PC-3 (cell line): ENCODE measurements around the gene SERTAD3. TPM values are rescaled to one million over a fixed set of nuclear protein-coding genes. Genes with fewer than 3 reads are reported as not detected.
"Not testable (repeated sequence)": the region's sequence is repeated elsewhere in the genome, so short reads cannot be mapped to it uniquely, and the experiment has no call there.

Source experiments
- ATAC-seq: fragments of 200-7000 bp; cut with Tn5 transposase; 2 replicates; pipeline ENCODE4 v1.9.1; 2020; ENCODE audit warnings: mild to moderate bottlenecking, moderate library complexity
- BruUV-seq: library from RNA; stranded (reverse); fragments of 400-500 nt; replicated peaks from 2 replicates; lab custom pipeline; 2021; lab: Mats Ljungman, UMichigan
- CTCF ChIA-PET: fragments of 300-600 bp; sonication (Branson Sonifier 250); formaldehyde crosslinking; loops from one replicate; lab custom pipeline; 2022; ENCODE audit warnings: antibody characterized with exemption; lab: Charles Lee
- POLR2A ChIA-PET: fragments of 300-600 bp; sonication (Branson Sonifier 250); formaldehyde crosslinking; loops from one replicate; lab custom pipeline; 2022; ENCODE audit warnings: antibody characterized with exemption; ENCODE audit not compliant: unreplicated experiment; lab: Charles Lee
- DNase-seq: peaks from one replicate; pipeline ENCODE4 v3.0.0-alpha.2; 2015
- H2AFZ ChIP-seq: fragments of 300-600 bp; sonication (generic); 2 replicates; pipeline ENCODE4 v1.6.0; 2016; ENCODE audit warnings: antibody characterized with exemption, low read length
- H3F3A ChIP-seq: fragments of 300-600 bp; sonication (generic); one replicate; pipeline ENCODE4 v1.6.0; 2017; ENCODE audit warnings: antibody characterized with exemption, low read length, control low read depth, mild to moderate bottlenecking; ENCODE audit not compliant: unreplicated experiment
- H3K27ac ChIP-seq: fragments of 300-600 bp; sonication (generic); 2 replicates; pipeline ENCODE4 v1.5.1; 2016; ENCODE audit warnings: mild to moderate bottlenecking, low read length
- H3K27me3 ChIP-seq: fragments of 300-600 bp; sonication (generic); 2 replicates; pipeline ENCODE4 v1.6.1; 2016; ENCODE audit warnings: low read length, mixed read lengths
- H3K36me3 ChIP-seq: fragments of 300-600 bp; sonication (generic); 2 replicates; pipeline ENCODE4 v1.6.1; 2016; ENCODE audit warnings: low read depth, mixed run types, low read length, mixed read lengths
- H3K4me1 ChIP-seq: fragments of 300-600 bp; sonication (generic); 2 replicates; pipeline ENCODE4 v1.5.1; 2016; ENCODE audit warnings: low read length; ENCODE audit not compliant: insufficient read depth
- H3K4me2 ChIP-seq: fragments of 300-600 bp; sonication (generic); 2 replicates; pipeline ENCODE4 v1.6.0; 2016; ENCODE audit warnings: low read length
- H3K4me3 ChIP-seq: fragments of 300-600 bp; sonication (generic); 2 replicates; pipeline ENCODE4 v1.5.1; 2016; ENCODE audit warnings: mild to moderate bottlenecking, low read length, mixed read lengths
- H3K79me2 ChIP-seq: fragments of 300-600 bp; sonication (generic); 2 replicates; pipeline ENCODE4 v1.6.1; 2017; ENCODE audit warnings: low read length, mixed read lengths
- H3K9ac ChIP-seq: fragments of 300-600 bp; sonication (generic); 2 replicates; pipeline ENCODE4 v1.6.0; 2016; ENCODE audit warnings: mild to moderate bottlenecking, low read length
- H3K9me2 ChIP-seq: fragments of 300-600 bp; sonication (generic); replicated peaks from 2 replicates; pipeline ENCODE4 v1.6.1; 2016; ENCODE audit warnings: mixed run types, low read length, mixed read lengths
- H3K9me3 ChIP-seq: fragments of 300-600 bp; sonication (generic); 2 replicates; pipeline ENCODE4 v1.6.1; 2016; ENCODE audit warnings: low read length, mixed read lengths
- H4K20me1 ChIP-seq: fragments of 300-600 bp; sonication (generic); 2 replicates; pipeline ENCODE4 v1.6.1; 2016; ENCODE audit warnings: low read length, mixed read lengths
- EZH2 ChIP-seq: fragments of 300-600 bp; sonication (generic); IDR thresholded peaks from one replicate; pipeline ENCODE4 v1.6.1; 2017; ENCODE audit warnings: antibody characterized with exemption, mild to moderate bottlenecking, low read length; ENCODE audit not compliant: unreplicated experiment
- EZH2phosphoT487 ChIP-seq: fragments of 300-600 bp; sonication (generic); IDR thresholded peaks from 2 replicates; pipeline ENCODE4 v1.6.1; 2018; ENCODE audit warnings: mild to moderate bottlenecking, antibody characterized with exemption, low read length, borderline replicate concordance
- intact Hi-C: fragments of 100-400 bp; cut with micrococcal nuclease; formaldehyde crosslinking; loops from 2 replicates; pipeline ENCODE4 v1.9.0; 2023
- total RNA-seq: library from RNA; depleted of rRNA; stranded (reverse); fragments of >200 nt; gene quantifications from 2 replicates; pipeline ENCODE4 v1.2.3, GENCODE V29; 2014
- TF ChIP-seq, protein P1 (sequence below): fragments of 300-600 bp; sonication (generic); conservative IDR thresholded peaks from 2 replicates; pipeline ENCODE4 v1.5.1; 2017; ENCODE audit warnings: antibody characterized with exemption, low read depth, mild to moderate bottlenecking, low read length

The SERTAD3 gene
- total RNA-seq, 1 experiment from 2014 or later = 7.9 TPM

DNA sequence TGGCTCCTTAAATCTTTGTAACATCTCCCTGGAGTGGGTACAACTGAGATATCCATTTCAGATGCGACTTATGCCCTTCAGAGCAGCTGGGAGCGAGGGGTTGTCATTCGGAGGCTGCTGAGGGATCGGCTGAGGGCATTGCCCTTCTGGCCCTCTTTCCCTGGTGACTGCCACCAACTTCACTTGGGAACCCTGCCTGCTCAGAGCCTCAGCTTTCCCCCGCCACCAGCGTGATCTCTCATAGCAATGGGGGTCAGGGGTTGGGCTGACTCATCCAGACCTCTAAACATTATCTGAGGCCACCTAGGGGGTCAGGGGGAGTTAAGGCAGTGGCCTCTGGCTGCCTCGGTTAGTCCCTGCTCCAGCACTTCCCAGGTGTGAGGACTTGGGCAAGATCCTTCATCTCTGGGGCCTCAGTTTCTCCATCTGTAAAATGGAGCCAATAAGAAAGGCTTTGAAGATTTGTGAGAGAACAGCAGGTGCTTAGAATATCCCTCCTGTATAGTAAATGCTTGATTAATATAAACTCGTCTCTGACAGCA is 32.1 kb downstream of the SERTAD3 start:
- Histone ChIP-seq H3K79me2 (no peaks in the 10 kb centered on the region), H3K27ac (no peak overlapping the region), H3K9me3 (no peaks in the 10 kb centered on the region), H4K20me1 (no peaks in the 10 kb centered on the region), H3K27me3 (no peaks in the 10 kb centered on the region), H3K4me1 (no peaks in the 10 kb centered on the region), H3K36me3 (no peaks in the 10 kb centered on the region), H3K4me3 (no peak overlapping the region), H3K9ac (no peak overlapping the region), H2AFZ (no peak overlapping the region), H3K4me2 (no peak overlapping the region), H3F3A (no peaks in the 10 kb centered on the region), H3K9me2 (no peaks in the 10 kb centered on the region)
- CTCF ChIA-PET = no interaction called here
- intact Hi-C loops = no loop called here
- ATAC-seq (no peak), DNase-seq (no peak)
- POLR2A ChIA-PET = no interaction called here
- no peak for TF ChIP-seq EZH2
- TF ChIP-seq, protein P1, sequence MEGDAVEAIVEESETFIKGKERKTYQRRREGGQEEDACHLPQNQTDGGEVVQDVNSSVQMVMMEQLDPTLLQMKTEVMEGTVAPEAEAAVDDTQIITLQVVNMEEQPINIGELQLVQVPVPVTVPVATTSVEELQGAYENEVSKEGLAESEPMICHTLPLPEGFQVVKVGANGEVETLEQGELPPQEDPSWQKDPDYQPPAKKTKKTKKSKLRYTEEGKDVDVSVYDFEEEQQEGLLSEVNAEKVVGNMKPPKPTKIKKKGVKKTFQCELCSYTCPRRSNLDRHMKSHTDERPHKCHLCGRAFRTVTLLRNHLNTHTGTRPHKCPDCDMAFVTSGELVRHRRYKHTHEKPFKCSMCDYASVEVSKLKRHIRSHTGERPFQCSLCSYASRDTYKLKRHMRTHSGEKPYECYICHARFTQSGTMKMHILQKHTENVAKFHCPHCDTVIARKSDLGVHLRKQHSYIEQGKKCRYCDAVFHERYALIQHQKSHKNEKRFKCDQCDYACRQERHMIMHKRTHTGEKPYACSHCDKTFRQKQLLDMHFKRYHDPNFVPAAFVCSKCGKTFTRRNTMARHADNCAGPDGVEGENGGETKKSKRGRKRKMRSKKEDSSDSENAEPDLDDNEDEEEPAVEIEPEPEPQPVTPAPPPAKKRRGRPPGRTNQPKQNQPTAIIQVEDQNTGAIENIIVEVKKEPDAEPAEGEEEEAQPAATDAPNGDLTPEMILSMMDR = no peak
- TF ChIP-seq EZH2phosphoT487 = no peak
- BruUV-seq = no TSS peak

GRCh38 chr19:40411125-40411842 is 32.9 kb downstream of the SERTAD3 start:
- Histone ChIP-seq H3K4me2 (no peak overlapping the region), H3K36me3 (no peaks in the 10 kb centered on the region), H3K27me3 (no peaks in the 10 kb centered on the region), H3F3A (no peaks in the 10 kb centered on the region), H3K4me1 (no peaks in the 10 kb centered on the region), H3K9me3 (no peaks in the 10 kb centered on the region), H3K27ac (no peak overlapping the region), H3K9me2 (no peaks in the 10 kb centered on the region), H2AFZ (no peak overlapping the region), H3K9ac (no peak overlapping the region), H4K20me1 (no peaks in the 10 kb centered on the region), H3K79me2 (no peaks in the 10 kb centered on the region), H3K4me3 (no peak overlapping the region)
- intact Hi-C loops = no loop called here
- no TSS peak for BruUV-seq
- ChIA-PET CTCF (no interaction called here), POLR2A (no interaction called here)
- ATAC-seq = no peak
- TF ChIP-seq, protein P1 = no peak
- no peak for TF ChIP-seq EZH2
- no peak for TF ChIP-seq EZH2phosphoT487
- DNase-seq = no peak

DNA sequence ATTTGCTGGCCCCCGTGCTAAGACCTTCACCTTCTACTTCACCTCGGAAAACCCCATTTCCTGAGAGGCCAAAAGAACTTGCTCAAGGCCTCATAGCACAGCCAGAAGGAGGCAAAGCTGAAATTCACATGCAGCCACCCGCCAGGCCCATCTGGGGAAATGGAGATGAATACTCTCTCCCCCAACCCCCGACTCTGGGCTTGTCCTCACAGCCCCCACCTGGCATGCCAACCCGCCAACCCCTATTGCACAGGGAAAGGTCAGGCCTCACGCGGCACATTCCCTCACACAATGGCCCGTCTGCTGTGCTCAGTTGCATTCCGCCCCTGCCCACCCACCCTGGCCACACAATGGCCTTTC is 34.1 kb downstream of the SERTAD3 start:
- Histone ChIP-seq H3K27ac (no peak overlapping the region), H3K4me1 (no peaks in the 10 kb centered on the region), H2AFZ (no peak overlapping the region), H4K20me1 (no peaks in the 10 kb centered on the region), H3K27me3 (no peaks in the 10 kb centered on the region), H3K36me3 (no peaks in the 10 kb centered on the region), H3K79me2 (no peaks in the 10 kb centered on the region), H3F3A (no peaks in the 10 kb centered on the region), H3K4me2 (no peak overlapping the region), H3K9me3 (no peaks in the 10 kb centered on the region), H3K4me3 (no peak overlapping the region), H3K9ac (no peak overlapping the region), H3K9me2 (no peaks in the 10 kb centered on the region)
- CTCF ChIA-PET = no interaction called here
- intact Hi-C loops = no loop called here
- DNase-seq (no peak), ATAC-seq (no peak)
- POLR2A ChIA-PET = no interaction called here
- no TSS peak for BruUV-seq
- TF ChIP-seq, protein P1 = no peak
- no peak for TF ChIP-seq EZH2
- no peak for TF ChIP-seq EZH2phosphoT487

DNA sequence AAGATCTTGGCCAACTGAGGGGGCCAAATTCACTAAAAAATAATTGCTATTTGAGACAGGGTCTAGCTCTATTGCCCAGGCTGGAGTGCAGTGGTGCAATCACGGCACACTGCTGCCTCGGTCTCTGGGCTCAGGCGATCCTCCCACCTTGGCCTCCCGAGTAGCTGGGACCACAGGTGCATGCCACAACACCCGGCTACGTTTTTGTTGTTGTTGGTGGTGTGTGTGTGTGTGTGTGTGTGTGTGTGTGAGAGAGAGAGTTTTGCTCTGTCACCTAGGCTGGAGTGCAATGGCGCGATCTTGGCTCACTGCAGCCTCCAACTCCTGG is 35.6 kb downstream of the SERTAD3 start:
- H3K27ac ChIP-seq, CTCF ChIA-PET, H3K4me3 ChIP-seq, POLR2A ChIA-PET, H3K4me1 ChIP-seq, DNase-seq, H3K9ac ChIP-seq, ATAC-seq, H3K9me2 ChIP-seq, intact Hi-C loops, H3K4me2 ChIP-seq, BruUV-seq, H3K36me3 ChIP-seq, H3K79me2 ChIP-seq, H3K27me3 ChIP-seq, H3K9me3 ChIP-seq, H3F3A ChIP-seq, H2AFZ ChIP-seq, H4K20me1 ChIP-seq: not testable (repeated sequence)
